Stimulated activated CD8-positive, alpha-beta memory T cell treated with anti-CD3 and anti-CD28 coated beads, Interleukin-7, amount 100 ng/mL, for 24 hours (primary cell): ENCODE results near the gene DOCK4.

Experiments used
- DNase-seq: peaks from one replicate; pipeline ENCODE4 v3.0.0-alpha.2; 2020; ENCODE audit warnings: low read depth

DOCK4 gene

DNA sequence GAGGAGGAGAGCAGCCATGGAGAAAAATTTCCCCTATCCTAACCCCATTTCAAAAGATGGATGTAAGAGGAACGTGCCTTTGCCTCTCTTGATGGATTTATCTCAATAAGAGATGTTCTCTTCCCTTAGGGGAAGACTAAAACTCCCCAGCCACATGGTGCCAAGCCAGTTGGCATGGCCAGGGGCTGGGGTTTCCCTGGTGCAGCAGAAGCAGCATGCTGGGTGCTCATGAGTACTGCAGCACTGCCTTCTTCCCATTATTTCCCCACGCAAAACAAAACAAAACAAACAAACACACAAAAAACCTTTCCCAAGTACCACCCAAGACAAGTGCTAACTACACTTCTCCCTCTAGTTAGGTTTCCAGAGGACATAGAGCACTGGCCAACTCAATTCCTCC lies 97.2 kb downstream of the DOCK4 start:
- no peak for DNase-seq

DNA sequence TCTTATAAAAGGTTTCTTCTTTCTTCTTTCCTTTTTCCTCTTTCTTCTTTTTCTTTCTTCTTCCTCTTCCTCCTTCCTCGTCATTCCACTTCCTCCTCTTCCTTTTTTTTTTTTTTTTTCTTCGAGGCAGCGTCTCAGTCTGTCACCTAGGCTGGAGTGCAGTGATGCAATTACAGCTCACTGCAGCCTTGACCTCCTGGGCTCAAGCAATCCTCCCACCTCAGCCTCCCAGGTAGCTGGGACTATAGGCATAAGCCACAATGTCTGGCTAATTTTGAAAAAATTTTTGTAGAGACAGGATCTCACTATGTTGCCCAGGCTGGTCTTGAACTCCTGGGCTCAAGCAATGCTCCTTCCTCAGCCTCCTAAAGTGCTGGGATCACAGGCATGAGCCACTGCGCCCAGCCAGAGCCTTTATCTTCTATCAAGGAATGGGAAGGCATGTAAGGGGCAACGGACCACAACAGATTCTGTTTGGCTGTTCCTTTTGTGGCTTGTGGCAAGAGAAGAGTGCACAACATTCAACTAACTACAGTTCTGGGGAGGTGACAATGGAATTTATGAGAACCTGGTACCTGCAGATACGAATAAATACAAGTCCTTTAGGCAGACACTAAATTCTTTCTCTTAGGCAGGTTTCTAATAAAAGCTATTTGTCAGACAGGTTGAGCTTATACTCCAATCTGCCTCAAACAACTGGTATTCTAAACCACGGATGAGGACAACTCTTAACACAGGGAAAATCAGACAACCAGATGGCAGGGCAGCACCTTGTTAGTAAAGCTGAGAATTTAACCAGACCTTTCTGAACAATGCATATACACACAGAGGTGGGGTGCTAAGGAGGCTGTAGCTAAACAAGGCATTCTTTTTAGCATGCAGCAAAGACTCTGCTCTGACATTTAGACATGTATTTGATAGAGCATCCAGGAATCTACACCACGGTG lies 100.3 kb downstream of the DOCK4 start:
- no peak for DNase-seq

DNA sequence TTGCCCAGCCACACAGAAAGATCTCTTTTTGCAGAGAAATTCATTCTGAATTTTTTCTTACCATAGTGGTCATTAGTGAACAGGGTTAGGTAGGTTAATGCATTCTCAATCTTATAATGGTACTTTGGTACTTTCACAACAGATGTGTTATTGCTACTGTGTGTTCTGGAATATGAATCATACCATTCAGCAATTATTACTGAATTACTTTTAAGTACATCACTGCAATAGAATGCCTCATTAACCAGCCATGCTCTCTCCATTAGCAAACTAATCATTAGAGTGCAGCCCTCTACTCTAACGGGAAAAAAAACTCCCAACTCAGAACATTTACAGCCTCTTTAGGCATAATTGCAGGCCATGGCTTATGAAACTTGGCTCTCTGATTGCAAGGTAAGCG lies 102.1 kb downstream of the DOCK4 start:
- no peak for DNase-seq

DNA sequence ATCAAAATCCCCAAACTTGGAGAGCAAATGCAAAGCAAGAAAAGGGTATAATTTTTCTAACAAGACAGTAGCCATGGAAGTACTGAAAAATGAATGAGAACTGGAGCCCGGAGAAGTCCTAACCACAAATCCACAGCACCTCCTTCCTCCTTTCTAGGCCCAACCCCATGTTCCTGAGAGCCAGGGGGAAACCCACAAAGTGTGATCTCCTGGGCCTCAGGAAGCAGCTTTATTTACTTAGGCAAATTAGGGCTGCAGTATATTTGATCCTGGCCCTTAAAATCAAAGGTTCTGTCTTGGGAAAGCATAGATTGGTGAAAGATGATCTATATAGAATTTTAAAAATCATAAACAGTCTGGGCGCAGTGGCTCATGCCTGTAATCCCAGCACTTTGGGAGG lies 103.0 kb downstream of the DOCK4 start:
- DNase-seq: no peak

DNA sequence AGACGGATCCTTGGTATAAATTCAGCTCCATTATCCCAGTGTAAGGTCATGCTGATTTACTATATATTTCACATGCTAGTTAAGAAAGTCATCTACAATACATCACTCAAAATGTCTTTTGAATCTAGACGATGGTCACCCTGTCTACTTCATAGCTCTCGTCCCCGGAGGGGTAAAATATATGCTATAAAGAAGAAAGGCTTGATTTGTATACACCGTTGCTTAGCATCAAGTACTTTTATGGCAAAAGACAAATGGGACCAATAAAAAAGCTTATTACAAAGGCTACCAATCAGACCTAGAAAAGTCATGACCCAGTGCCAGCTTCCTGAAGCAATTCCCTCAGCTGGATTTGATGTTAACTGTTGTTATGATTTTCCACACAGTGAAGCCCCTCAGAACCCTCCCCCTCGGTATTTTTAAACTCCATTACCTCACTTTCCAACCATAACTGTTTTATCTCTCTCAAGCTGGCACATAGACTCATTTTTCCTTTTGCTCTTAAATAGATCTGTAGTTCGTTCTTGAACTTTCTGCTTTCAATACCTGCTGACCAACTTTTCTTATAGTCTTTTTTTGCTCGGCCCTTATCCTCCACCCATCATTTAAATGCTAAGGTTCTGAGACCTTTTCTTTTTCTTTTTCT lies 104.9 kb downstream of the DOCK4 start:
- DNase-seq: no peak

DNA sequence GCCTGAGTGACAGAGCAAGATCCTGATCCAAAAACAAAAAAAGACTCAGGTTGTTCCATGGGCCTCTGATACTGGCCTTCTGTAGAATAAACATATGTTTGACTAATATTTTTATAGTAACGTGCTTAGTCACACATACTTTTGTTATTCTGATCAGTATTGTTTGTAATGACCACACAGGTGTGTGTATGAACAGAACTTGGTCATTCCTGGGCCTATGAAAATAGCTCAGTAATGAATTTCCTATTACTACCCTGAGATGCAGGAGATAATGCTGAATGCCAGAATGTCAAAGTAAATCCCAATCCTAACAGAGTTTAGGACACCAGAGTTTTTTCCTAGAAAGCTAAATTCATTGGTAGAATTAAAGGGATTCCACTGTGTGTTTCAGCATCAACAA lies 108.7 kb downstream of the DOCK4 start:
- DNase-seq: no peak

GRCh38 chr7:112093409-112093808 lies 112.8 kb downstream of the DOCK4 start:
- DNase-seq: no peak

- DNase-seq: no peak
Measured at GRCh38 chr7:112092709-112093395, 113.3 kb downstream of the DOCK4 start.

GRCh38 chr7:112092306-112092705 lies 113.9 kb downstream of the DOCK4 start:
- DNase-seq: no peak

DNA sequence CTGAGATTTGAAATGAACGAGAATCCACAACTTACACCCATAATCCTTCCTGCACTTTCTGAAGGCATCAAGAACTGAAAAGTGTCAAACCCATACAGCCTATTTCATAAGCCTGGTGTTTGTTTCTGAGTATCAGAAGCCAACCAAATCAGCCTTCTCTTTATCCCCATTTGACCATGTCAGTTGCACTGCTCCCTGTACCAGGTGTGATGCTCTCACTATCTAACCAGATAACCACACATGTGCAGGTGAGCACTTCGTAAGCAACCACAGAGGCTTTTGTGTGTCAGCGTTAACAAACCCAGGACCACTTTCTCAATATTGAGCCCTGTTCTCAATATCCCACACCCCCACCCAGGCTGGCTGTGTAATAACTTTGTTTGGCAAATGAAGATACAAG lies 114.4 kb downstream of the DOCK4 start:
- DNase-seq: no peak

GRCh38 chr7:112089551-112089950 lies 116.6 kb downstream of the DOCK4 start:
- DNase-seq: no peak

DNA sequence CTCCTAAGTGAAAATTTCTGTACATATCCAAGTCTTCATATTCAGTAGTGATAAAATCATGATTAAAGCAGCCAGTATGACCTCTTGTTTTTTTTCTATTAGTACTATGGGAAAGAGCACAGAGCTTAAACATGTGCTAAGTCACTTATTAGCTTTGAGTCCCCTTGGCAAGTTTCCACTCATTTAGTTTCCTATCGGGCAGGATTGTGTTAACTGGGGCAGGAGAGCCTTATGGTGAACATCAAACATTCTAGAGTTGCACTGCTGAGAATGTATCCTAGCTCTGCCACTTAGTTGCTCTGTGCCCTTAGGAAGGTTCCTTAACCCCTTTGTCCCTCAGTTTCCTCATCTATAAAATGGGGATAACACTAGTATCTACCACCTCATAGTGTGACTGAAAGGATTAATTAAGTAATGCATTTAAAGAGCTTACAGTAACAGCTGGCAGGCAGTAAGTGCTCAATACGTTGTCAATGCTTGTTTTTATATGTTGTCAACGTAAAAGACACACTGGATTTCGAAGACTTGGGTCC lies 117.6 kb downstream of the DOCK4 start:
- DNase-seq: no peak

DNA sequence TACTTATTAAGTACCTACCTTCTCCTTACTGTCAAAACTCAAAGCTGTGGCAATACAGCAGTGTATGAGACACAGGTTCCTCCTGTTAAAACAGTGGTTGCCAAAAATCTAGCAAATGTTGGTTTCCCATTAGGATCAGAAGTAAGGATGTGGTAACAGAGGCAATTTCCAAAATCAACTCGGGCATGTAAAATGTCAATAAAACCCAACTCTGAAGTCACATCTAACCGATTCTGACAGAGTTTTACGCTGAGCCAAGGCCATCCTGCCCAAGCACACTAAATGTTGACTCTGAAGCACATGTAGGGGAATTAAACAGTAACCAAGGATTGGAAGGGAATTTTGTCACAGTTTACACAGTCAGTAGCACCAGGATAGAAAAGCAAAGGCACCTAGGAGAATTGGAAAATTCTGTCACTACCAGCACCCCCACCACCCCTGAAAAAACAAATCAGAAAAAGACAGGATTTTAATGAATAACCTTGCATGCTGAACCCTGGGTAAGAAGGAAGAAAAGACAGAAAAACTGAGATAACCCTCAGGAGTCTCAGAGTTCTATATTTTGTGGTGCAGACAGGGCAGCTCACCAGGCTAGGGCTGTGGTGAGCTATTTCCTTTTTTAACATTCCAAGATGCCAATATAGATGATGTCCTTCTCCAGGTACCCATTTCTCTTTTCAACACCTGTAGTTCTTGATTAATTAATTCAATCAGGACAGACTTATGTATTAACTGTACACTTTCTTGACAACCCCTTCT lies 119.5 kb downstream of the DOCK4 start:
- no peak for DNase-seq

- DNase-seq: no peak
Measured at GRCh38 chr7:112084520-112084971, 121.7 kb downstream of the DOCK4 start.

DNA sequence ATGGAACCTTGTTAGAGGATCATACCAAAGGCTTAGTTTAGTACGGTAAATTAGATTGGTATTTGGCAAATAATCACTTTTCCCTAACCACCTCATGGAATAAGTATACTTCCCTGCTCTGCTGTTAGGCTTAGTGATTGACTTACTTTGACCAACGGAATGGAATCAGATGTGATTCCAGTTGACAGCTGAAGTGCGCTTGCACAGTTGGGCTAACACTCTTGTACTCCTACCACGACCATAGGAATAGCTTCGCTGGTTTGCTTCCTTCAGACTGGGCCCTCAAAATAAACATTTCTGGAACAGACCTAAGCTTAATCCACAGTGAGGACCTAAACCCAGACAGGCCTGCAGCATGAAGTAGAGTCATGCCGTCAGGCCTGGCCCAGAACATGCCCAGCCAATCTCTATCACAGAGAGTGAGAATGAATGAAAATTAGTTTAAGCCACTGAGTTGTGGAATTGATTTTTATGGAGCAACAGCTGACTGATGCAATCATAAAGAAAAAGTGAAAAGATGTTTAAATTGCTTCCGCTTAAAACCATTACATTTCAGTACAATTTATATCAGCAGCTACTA lies 122.3 kb downstream of the DOCK4 start:
- DNase-seq: no peak

GRCh38 chr7:112082306-112082705 lies 123.9 kb downstream of the DOCK4 start:
- no peak for DNase-seq

DNA sequence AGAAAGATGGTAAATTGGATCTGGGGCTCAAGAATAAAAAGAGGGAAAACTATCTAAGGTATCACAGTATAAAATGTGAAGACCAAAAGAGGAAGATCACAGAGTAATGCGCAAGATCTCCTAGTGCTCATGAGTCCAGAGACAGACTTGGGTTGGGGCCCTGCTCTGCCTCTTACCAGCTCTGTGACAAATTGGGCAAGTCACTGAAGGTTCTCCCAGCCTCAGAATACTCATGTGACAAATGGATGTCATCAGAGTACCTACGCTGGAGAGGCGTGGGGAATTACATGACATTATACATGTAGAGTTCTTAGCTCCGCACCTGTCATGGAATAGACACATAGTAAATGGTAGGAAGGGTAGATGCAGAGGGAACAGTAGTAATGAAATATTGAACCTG lies 124.4 kb downstream of the DOCK4 start:
- DNase-seq: no peak

DNA sequence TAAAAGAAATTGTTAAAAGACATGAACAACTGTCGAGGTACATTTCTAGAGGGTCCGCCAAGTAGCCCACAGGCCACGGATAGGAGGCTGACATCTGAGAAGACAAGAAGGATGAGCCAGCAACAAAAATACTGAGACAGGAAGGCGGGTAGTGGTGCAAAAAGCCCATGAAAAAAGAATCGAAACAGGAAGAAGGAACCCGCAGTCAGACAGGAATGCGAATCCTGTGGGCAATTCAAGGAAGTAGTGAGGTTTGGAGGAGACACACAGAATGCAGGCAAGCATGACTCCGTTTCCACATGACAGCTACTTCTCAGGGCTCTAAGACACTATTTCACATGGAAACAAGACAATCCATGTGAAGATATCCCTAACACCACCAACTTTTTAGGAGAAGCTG lies 125.2 kb downstream of the DOCK4 start:
- DNase-seq: no peak

DNA sequence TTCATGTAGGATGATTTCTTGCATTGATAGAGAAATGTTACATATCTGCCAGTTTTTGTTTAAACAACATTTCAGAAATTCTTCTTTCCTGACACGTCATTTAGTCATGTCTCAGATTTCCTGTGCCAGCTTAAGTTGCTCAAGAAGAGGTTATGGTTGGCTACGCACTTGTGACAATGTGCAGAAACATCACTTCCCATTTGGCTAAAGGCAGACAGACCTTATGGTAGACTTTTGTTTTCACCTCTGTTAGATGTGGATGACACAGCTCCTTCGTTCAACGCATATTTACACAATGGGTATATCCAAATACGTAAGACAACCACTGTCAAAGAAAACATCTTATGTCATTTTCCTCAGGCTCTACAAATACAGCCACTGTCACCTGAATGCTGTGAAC lies 125.8 kb downstream of the DOCK4 start:
- no peak for DNase-seq

DNA sequence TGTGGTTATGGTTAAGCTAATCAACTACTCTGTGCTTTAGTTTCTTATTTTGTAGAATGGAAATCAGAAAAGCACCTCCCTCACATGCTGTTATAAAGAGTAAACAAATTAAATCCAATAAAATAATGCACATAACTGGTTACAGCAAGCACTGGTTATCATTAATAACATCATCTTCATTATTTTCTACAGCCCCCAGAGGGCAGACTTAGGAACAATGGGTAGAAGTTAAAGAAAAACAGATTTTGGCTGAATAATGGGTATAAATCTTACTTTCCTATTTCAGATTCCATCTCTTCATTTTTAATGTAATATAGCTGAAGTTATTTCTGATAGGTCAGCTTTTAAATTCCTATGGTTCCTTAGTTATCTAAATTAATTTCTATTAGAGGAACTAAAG lies 126.5 kb downstream of the DOCK4 start:
- no peak for DNase-seq

DNA sequence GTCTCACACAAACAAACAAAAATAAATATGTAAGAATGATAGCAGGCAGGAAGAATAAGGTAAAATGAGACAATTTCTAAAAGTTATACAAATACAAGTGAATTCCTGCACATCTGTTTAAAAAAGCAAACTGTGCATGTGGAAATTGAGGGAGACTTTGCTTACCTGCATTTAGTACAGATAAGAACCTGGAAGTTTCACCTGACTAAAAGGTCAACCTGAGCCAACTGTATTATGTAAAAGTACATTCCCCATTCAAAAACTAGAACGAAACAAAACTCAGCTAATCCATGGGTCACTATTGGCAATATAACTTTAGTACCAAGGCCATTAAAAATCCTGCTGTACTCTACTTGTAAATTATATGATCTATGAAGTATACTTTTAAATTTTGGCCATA lies 127.1 kb downstream of the DOCK4 start:
- DNase-seq: no peak

GRCh38 chr7:112076324-112076723 lies 129.9 kb downstream of the DOCK4 start:
- DNase-seq: no peak
